GM19395 (cell line): Measurements from ENCODE around the gene RNF121.

ENCODE experiments used
- ATAC-seq: cut with Tn5 transposase; IDR thresholded peaks from one replicate; pipeline ENCODE4 v1.9.1; 2021; ENCODE audit warnings: mild to moderate bottlenecking, moderate library complexity; ENCODE audit not compliant: unreplicated experiment

The RNF121 gene

GRCh38 chr11:71934213-71934612 is 5.4 kb downstream of the RNF121 start:
- ATAC-seq: no peak

DNA sequence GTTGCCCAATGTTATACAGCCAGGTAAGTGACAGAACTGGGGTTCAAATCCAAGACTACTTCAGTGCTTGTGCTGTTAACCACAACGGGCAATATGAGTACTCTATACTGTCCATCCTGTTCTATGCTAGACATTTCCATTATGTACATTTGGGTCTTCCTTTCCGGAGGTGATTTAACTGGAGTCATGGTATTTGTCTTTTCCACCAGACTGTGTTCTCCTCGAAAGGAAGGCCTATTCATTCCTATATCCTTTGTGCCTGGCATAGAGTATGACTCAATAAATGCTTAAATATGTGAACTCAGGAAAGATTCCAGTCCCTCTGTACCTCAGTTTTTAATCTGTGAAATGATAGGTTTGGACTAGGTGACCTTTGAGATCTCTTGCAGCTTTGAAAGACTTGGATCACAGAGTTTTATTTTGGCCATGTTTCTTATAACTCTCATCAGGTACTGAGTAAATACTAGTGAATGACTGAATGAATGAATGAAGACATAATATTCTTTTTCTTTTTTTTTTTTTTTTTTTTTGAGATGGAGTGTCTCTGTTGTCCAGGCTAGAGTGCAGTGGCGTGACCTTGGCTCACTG is 6.6 kb downstream of the RNF121 start:
- ATAC-seq: no peak

GRCh38 chr11:71936825-71937224 is 8.0 kb downstream of the RNF121 start:
- no peak for ATAC-seq

DNA sequence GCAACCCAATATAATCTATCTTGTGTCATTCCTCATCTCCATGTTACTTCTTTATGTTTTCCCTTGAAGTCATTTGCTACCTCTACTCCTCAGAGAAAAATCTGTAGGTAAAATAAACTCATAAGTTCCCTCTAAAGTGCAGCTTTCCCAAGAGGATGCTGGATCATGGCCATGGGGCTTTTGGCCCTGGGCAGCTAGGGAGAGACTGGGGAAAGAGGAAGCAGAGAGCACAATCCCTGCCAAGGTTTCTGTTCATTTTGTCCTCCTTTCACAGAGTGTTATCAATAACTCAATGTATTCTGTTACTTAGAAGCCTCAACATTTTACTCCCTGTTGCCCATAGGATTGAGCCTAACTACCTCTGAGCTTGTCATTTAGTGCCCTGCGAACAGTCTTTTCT is 9.0 kb downstream of the RNF121 start:
- ATAC-seq: no peak

- no peak for ATAC-seq
Measured at GRCh38 chr11:71940561-71941219, 11.8 kb downstream of the RNF121 start.

DNA sequence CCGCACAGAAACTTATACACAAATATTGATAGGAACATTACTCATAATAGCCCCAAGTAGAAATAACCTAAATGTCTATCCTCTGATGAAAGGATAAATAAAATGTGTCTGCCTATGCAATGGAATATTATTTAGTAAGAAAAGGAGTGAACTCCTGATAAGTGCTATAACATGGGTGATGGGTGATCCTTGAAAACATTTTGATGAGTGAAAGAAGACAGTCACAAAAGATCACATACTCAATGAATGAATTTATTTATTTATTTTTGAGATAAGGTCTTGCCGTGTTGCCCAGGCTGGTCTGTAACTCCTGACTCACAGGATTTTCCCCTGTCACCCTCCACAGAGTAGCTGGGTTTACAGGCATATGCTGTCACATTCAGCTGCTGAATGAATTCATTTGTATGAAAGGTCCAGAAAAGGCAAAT is 17.3 kb downstream of the RNF121 start:
- ATAC-seq: no peak

- ATAC-seq: no peak
Measured at GRCh38 chr11:71947498-71947897, 18.7 kb downstream of the RNF121 start.

DNA sequence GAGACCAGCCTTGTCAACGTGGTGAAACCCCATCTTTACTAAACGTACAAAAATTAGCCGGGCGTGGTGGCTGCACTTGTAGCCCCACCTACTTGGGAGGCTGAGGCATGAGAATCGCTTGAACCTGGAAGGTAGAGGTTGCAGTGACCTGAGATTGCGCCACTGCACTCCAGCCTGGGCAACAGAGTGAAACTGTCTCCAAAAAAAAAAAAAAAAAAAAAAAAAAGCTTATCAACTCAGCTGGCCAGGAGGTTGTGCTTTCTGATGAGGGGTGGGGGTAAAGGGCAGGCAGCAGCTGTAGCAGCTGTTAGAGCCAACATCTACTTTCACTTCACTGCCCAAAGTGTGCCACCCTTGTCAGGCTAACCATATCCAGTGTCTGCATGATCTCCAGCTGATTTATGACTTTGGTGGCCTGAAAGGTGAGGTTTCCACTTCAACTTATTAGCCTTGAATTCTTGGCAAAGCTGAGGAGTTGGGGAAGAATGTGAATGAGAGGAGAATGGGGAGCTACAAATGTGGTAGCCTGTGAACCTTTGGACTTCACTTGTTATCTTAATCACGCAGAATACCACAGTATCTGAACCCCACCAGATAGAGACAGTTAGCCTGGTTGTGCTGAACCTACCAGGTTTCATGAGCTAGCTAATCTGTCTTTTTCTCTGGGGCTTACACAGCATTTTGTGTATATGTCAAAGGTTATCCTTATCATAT is 19.6 kb downstream of the RNF121 start:
- no peak for ATAC-seq

- no peak for ATAC-seq
Measured at GRCh38 chr11:71949034-71949433, 20.2 kb downstream of the RNF121 start.

DNA sequence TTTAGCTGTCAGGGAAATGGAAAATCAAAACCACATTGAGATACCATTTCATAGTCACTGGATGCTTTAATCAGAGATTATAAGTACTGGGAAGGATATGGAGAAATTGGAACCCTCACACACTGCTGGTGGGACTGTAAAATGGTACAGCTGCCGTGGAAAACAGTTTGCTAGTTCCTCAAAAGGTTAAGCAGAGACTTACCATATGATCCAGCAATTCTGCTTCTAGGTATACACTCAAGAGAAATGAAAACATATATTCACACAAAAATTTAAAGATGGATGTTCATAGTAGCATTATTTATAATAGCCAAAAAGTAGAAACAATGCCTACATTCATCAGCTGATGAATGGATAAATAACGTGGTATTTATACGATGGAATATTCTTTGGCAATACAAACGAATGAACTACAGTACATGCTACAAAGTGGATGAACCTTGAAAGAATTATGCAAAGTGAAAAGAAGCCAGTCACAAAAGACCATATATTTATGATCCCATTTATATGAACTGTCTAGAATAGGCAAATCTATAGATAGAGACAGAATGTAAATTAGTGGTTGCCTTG is 23.0 kb downstream of the RNF121 start:
- ATAC-seq: no peak

- ATAC-seq: no peak
Measured at GRCh38 chr11:71955898-71956456, 27.1 kb downstream of the RNF121 start.

DNA sequence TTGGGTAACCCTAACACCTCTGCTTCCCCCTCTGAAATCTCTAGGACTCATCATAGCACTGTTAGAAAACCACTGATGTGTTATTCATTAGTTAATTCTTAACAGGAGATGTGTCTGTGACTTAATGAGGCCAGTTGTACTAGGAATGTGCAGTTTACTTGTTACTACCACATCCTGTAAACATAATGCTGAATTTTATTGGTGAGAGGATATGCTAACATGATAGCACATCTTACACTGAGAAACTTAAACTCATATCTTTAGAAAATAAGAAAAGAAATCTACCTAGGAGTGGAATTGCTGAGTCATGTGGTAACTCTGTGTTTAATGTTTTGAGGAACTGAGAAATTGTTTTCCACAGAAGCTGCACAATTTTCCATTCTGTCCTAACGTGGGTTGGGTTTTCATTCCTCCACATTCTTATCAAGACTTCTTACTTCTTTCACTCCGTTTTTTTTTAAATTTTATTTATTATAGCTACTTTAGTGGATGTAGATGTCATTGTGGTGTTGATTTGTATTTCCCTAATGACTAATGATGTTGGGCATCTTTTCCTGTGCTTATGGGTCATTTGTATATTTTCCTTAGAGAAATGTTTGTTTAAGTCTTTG is 33.7 kb downstream of the RNF121 start:
- ATAC-seq: peak; percentile 66

DNA sequence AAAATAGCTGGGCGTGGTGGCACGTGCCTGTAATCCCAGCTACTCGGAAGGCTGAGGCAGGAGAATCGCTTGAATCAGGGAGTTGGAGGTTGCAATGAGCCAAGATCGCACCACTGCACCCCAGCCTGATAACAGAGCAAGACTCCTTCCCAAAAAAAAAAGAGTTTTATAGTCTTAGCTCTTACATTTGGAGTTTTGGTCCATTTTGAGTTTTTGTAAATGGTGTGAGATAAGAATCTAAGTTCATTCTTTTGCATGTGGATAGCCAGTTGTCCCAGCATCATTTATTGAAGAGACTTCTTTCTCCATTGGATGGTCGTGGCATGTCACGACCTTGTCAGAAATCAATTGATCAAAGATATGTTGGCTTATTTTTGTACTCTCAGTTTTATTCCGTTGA is 34.6 kb downstream of the RNF121 start:
- ATAC-seq: no peak

- no peak for ATAC-seq
Measured at GRCh38 chr11:71964641-71965040, 35.8 kb downstream of the RNF121 start.

DNA sequence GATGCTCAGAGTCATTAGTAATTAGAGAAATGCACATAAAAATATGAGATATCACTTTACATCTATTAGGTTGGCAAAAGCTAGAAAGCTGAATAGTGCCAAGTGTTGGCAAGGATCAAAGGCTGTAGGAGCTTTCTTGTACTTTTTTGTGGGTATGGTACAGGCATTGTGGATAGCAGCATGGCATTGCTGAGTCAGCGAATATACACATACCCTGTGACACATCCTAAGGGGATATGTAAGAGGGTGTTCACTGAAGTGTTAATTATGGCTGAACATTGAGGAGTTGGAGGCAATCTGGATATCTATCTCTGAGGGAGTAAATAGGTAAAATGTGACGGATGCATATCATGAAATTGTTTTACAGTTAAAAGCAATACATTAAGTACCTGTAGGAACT is 42.8 kb downstream of the RNF121 start:
- ATAC-seq: no peak

- no peak for ATAC-seq
Measured at GRCh38 chr11:71976551-71976950, 47.7 kb downstream of the RNF121 start.

- no peak for ATAC-seq
Measured at GRCh38 chr11:71977090-71977489, 48.2 kb downstream of the RNF121 start.

DNA sequence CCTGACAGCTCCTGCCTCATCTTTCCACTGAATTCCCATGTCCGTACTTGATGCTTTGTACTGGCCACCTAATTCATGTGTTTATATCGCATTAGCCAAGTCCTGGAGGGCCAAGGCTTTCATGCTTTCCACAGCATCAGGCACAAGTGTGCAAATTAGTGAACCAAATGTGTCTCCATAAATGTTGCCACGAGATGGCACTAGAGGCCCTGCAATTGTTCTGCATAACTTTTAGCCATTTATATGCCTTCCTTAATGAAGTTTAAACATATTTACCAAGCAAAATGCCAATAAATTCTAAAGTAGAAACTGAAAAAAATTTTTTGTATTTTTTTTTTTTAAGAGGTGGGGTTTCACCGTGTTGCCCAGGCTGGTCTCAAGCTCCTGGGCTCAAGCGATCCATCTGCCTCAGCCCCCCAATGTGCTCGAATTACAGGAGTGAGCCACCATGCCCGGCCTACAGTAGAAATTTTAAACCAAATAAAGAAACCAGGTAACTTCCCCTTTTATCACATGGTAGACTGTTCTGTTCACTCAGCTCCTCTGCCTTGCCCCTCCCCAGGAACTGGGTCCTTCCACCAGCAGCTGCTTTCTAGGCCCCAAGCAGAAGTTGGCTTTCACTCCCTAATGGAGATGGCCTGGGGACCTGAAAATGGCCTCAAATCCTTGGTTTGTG is 49.0 kb downstream of the RNF121 start:
- peak; percentile 60 for ATAC-seq

GRCh38 chr11:71979094-71979493 is 50.2 kb downstream of the RNF121 start:
- ATAC-seq: no peak

- no peak for ATAC-seq
Measured at GRCh38 chr11:71979602-71980001, 50.8 kb downstream of the RNF121 start.

DNA sequence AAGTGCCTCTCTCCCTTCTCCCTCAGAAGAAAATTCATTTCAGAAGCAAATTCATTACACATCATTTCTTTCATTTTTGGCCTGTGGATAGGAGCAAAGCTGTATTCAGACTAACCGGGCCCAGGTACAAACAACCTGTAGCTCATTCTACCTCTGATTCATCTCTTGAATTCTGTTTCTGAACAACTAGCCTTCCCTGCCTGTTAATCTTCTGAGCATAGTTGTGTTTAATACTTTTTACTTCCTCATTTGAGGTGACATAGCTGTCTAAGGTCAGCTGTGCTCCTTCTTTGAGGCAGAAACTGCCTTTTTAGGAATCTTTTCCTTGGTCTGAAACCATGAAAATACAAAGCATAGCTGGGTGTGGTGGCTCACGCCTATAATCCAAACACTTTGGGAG is 57.3 kb downstream of the RNF121 start:
- no peak for ATAC-seq
